GM18519 (cell line): ENCODE measurements around the gene FARSB.

ENCODE experiments used
- ATAC-seq: cut with Tn5 transposase; IDR thresholded peaks from one replicate; pipeline ENCODE4 v1.9.1; 2021; ENCODE audit warnings: mild to moderate bottlenecking, moderate library complexity; ENCODE audit not compliant: unreplicated experiment, low FRiP score

The FARSB gene

DNA sequence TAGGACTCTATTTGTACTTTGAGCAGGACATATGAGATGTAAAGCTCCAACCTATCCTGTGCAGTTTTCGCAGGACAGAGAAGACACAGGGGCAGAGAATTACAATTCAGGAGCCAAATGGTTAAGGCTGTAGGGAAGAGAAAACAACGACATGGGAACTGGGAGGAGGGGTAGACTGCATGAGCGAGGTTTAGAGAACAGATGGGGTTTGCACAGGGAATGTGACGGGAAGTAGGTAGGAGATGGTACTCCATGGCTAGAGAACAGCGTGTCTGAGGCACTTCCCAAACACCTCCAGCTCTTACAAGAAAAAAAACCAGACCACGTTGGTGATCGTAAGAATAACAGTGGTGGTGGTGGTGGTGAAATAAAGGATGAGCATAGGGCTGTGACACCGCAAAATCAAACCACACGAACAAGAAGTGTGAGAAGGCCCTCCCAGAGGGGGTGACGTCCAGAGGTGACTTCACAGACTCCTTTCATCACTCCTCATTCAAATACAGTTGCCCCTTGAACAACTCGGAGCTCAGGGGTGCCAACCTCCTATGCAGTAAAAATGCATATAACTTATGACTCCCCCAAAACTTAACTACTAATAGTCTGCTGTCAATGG lies 92.7 kb downstream of the FARSB start:
- no peak for ATAC-seq

DNA sequence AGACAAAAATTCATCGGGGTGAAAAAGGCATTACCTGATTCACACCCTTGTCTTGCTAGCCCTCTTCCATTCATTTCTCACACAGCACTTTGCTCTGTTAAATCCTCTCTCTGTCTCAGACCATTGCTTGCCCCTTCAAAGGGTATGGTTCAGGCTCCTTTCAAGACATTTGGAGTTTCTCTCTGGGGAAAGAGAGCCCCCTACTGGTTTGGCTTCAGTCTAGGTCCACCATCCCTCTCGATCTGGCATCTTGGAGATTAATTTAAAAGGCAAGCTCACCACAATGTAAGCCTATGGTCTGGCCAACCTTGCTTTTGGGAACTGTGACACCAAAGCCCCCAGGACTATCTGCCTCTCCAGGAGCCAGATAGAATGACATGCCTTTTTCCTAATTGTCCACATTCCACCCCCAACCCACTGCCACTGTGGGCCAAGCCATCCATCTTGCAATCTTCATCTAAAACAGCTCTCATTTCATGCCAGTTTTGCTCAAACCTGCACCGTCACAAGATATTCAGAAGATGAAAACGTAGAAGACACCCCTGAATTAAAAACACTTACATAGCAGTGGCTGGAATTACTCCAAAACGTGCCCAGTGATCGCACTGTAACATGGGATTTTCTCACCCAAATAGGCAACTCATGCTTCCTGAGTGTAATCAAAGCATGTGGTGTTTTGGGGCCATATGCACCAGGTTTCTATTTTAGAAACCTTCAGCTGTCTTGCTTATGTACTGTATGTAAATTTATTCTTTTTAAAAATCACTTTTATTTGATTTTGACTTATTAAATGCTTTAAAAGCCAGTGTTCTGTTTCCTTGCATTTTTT lies 93.9 kb downstream of the FARSB start:
- ATAC-seq: peak; percentile 75

DNA sequence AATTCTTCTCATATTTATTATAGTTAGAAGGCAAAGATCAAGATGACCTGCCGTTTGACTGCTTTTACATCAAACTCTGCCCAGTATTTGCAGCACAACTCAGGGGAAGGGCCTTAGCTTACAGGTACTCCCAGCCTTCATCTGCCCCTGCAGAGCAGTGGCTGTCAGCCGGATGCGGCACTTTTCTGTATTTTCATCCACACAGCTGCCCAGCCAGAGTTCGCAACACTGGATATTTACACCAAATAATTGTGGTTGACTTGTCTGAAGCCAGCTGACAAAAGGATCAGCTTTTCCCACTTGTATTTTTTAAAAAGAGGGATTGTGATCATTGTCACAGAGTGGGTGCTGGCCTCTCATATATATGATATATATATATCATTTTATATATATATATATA lies 94.7 kb downstream of the FARSB start:
- ATAC-seq: no peak

DNA sequence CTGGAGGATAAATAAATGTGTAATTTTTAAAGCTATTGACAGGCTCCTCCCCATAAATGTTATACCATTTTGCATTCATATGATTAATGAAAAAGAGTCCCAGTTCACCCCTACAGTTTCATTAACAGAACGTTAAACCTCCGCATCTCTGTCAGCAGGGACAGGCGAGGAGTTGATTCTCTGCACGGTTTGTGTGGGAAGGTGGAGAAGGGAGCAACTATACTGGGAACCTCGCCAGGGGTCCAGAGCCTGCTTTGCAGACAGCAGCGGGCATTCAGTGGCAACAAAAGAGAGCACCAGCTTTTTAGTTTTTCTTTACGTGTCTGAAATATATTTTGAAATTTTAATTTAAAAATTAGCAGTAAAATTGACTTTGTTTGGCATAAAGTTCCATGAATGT lies 101.4 kb downstream of the FARSB start:
- no peak for ATAC-seq

DNA sequence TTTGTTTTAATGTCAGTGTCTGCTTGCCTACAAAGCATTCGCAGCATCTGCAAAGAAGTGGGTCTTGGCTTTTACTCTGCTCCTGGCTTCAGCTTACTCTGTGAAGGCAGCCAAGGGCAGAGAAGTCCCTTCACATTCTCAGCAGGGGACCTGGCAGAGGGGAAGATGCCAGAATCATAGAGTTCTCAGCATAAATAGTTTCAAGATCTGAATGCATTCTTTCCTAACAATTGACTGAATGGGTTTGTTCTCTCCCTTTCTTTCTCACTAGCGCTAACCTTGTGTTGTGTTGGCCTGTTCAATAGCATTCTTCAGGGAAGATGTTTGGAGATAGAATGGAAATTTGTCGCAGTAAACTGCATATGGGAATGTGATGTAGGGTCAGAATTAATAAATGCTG lies 106.9 kb downstream of the FARSB start:
- ATAC-seq: no peak

DNA sequence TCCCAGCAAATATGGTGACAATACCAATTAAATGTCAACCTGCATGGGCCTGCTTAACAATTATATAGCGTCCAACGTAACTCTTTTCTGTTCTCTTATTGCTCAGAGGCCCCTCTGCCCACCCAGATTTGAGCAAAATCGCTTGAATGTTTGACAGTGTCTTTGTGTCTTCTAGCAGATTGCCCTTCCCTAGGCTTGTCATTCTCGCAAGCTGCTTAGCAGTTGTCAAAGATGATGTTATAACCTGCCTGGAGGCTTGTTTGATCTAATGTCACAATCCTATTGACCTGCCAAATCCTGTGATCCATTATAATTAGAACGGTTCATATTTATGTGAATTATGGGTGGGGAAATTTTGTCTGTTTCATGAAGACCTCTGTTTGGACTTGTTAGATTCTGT lies 108.8 kb downstream of the FARSB start:
- ATAC-seq: no peak

DNA sequence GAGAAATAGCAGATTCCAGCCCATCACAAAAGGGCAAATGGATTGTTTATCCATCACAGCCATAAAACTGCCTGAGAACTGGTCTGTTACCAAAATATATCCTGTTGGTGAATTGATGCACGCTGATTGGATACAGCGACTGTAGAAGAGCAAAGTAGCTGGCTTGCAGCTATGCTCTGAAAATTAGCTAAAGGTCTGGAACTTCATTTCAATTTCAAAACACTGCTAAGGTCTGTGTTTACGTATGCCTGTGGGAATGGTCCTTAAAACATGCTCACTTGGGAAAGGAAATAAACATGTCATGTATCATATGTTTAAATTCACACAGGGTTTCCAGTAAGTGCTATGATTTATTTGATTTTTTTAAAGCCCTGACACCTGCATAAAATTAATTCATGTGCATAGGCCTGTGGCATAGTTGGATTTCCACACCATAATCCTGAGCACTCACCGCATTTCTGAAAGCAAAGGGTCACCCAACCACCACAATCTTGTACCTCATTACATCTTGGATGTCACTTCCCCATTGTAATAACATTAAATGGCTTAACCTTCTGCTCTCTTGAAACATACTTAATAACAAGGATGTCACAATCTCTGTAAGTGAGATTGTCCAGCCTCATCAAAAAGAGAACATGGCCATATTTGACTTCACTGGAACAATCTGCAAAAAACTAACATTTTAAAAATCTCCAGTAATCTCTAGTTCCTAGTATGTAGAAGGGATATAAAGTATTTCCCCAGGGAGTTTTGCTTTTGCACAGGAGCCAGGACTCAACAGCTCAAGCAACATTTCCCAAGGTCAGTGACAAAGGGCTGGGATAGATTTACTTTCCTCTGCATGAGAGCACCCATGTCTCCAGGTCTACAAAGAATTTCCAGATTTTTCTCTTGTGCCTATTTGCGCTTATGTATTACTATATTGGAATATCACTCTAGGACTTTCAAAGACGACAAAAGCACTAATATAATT lies 109.8 kb downstream of the FARSB start:
- ATAC-seq: no peak

DNA sequence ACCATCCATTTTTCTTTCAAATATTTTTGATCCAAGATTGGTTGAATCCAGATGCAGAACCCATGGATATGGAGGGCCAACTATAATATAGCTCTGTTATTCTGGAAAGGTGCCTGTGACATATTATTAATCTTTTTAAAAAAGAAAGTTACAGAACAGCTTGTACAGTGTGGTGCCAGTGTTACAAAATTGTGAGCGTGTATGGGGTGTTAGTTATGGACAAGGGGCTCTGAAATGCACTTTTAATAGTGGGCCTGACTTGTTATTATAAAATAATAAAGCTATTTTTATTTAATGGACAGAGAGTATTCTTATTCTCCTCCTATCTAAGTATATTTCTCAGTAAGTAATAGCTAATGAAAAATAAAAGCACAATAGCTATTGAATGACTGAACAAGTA lies 111.2 kb downstream of the FARSB start:
- no peak for ATAC-seq

DNA sequence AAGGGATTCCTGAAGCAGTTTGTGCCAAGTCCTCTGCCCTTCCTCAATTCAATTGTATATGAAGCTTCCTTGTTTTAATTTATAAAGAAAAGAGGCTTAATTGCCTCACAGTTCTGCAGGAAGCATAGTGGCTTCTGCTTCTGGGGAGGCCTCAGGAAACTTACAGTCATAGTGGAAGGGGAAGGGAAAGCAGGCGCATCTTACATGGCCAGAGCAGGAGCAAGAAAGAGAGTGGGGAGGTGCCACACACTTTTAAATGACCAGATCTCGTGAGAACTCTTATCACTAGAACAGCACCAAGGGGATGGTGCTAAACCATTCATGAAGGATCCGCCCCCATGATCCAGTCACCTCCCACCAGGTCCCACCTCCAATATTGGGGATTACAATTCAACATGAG lies 117.4 kb downstream of the FARSB start:
- ATAC-seq: no peak

DNA sequence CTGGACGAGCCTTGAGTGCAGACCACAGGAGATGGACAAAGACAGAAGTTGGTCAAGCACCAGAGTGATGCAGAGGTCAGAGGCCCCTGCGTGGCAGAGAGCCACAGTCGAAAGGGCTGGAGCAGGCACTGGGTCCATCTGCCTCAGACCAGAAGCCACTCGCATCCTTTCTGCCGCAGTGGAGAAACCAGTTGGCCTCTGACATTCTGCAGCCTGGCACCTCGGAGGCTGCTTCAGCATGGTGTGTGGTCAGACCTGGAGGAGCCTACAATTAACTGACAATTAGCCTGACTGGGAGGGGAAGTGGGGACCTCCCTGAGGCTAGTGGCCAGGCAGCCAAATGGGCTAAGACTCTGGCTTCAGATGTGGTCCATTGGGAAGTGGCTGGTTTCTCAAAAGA lies 120.4 kb downstream of the FARSB start:
- no peak for ATAC-seq

DNA sequence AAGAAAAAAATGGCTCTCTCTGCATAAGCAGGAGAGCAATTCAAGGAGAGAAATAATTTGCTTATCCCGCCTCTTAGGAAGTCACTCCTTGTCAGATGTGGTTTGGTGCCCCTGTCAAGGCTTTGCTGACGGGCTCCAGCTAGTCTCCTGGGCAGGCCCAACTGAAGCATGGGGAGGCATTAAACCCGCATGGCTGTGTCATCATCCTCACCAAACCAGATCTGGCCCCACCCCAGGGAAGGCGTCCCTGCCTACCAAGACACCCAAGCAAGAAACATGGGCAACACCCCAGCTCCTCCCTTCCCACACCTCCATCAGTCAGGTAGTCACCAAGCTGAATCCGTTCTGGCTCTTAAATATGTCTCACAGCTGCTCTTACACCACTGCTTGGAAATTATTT lies 123.6 kb downstream of the FARSB start:
- no peak for ATAC-seq

DNA sequence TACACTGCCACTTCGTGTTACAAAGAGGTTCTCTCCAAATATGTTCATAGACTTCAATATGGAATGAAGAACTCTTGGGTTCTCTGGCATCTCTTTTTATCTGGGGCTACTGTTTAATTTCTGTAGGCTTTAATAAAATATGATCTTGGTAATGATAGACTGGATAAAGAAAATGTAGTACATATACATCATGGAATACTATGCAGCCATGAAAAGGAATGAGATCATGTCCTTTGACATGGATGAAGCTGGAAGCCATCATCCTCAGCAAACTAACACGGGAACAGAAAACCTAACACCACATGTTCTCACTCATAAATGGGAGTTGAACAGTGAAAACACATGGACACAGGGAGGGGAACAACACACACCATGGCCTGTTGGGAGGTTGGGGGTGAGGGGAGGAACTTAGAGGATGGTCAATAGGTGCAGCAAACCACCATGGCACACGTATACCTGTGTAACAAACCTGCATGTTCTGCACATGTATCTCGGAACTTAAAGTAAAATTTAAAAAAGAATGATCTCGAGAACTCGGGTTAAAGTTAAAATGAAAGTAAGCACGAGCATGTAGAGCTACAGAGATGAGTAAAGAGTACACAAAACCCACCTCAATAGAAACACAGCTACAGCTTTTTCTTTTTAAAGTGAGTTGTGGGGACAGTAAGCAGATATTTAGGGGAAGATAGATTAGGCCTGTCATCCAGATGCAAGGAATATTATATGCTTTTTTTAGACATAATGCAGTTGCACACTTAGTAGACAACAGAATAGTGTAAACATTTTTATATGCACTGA lies 129.2 kb downstream of the FARSB start:
- ATAC-seq: no peak

DNA sequence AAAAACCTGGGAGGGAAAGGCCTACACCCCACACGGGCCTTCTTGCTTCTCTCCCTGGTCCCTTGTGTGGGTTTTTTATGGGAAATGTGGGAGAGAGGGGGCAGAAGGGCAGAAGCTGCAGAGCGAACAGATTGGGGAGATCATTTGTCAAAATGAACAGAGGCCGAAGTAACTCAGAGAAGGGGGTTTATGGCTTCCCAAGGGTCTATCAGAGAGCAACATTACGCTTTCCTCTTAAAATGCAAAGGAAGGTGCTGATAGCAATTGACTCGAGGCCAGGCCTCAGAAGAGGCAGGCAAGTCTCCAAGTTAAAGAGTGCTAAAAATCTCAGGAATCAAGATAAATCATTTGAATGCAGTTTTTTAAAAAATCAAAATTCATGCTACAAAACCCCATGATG lies 130.1 kb downstream of the FARSB start:
- no peak for ATAC-seq

DNA sequence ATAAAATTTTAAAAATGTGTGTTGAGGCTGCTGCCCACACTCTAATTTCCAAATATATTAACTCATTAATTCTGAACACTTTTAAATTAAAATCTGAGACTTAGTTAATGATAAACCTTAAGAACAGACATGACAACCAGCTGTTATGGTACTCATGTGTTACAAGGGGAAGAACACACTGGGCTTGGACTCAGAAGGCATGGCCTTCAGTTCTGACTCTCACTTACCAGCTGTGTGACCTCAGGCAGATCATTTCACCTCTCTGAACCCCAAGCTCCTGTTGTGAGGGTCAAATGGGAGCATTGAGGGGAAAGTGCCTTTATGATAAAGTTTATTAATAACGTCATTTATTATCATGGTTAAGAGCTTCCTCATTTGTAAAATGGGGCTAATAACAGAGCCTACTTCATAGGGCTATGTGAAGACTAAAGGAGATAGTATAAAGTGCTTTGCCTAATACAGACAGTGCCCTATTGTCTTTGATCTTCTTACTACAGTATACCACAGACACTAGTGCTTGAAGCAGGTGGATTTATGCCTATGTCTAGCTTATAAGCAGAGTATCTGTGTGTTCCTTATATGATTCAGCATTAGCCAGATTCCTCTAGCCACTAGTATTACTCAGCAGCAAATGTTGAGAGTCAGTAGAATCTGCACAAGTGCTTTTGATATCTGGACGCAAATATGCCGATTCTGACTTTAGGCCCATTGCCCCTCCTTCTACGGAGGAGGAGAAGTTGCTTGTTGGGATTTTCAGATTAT lies 131.9 kb downstream of the FARSB start:
- ATAC-seq: no peak

DNA sequence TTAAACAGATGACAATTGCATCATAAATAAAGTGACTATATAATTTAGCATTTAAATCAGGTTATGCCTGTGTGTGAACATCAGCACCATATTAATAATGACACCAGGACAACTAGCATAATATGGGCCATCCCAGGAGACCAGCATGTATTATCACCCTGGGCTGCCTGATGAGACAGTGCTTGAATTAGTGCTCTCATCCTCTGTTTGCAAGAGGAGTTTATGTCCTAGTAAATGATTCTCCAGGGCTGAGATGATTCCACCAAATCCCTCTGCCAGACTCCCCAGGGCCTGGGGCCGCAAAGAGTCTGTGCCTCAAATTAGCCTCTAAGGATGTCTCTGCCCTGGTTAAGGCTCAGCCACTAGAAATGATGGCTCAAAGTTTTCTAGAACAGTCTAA lies 133.8 kb downstream of the FARSB start:
- ATAC-seq: no peak

DNA sequence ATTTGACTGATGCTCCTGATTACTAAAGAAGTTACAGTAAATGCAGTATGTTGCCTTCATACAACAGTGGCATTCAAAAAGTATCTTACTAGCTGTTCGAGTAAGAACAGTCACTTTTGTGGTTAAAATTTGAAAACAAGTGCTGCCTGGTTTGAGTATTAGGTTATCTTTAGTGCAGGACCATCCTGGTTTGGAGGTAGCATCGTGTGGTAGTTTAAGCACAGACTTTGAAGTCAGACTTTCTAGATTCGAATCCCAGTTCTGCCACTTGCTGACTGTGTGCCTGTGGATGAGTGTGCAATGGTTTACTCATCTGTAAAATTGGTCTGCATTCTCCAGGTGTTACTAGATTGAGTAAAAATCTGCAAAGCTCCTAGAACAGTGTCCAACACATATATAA lies 134.8 kb downstream of the FARSB start:
- ATAC-seq: peak; percentile 77
